DND-41 (cell line): ENCODE results near the gene CRYGS.
A peak's percentile ranks its signal among the peaks of the same experiment; 100 is the strongest.

Source experiments
- ATAC-seq: fragments of 200-7000 bp; cut with Tn5 transposase; 3 replicates; pipeline ENCODE4 v1.9.1; 2021; ENCODE audit warnings: low read depth; ENCODE audit not compliant: insufficient read depth
- DNase-seq: peaks from one replicate; pipeline ENCODE4 v3.0.0-alpha.2; 2020
- H2AFZ ChIP-seq: 2 replicates; pipeline ENCODE4 v1.6.0; 2012; ENCODE audit warnings: low read depth, low read length
- H3K27ac ChIP-seq: 2 replicates; pipeline ENCODE4 v1.5.1; 2012; ENCODE audit warnings: low read length, inconsistent platforms
- H3K27me3 ChIP-seq: fragments of 200-600 bp; sonication (generic); 2 replicates; pipeline ENCODE4 v1.6.0; 2012; ENCODE audit warnings: low read length, mild to moderate bottlenecking, inconsistent platforms; ENCODE audit not compliant: insufficient read depth, poor library complexity
- H3K36me3 ChIP-seq: 2 replicates; pipeline ENCODE4 v1.5.1; 2012; ENCODE audit warnings: low read length, inconsistent platforms; ENCODE audit not compliant: insufficient read depth
- H3K4me1 ChIP-seq: 2 replicates; pipeline ENCODE4 v1.5.1; 2012; ENCODE audit warnings: mild to moderate bottlenecking, low read length; ENCODE audit not compliant: insufficient read depth
- H3K4me2 ChIP-seq: 2 replicates; pipeline ENCODE4 v1.6.0; 2012; ENCODE audit warnings: mild to moderate bottlenecking, moderate library complexity, low read length, inconsistent platforms; ENCODE audit not compliant: insufficient read depth
- H3K4me3 ChIP-seq, 2 experiments: fragments of 200-600 bp in 1 of 2; shearing (Covaris generic) in 1 of 2; 2 replicates each; pipeline ENCODE4 v1.5.1; 2012 to 2016; ENCODE audit warnings: inconsistent platforms in 2 of 2, low read length in 2 of 2, mild to moderate bottlenecking in 2 of 2, low read depth in 1 of 2, moderate library complexity in 1 of 2
- H3K79me2 ChIP-seq: 2 replicates; pipeline ENCODE4 v1.6.0; 2012; ENCODE audit warnings: low read length, inconsistent platforms; ENCODE audit not compliant: insufficient read depth
- H3K9ac ChIP-seq: 2 replicates; pipeline ENCODE4 v1.6.0; 2012; ENCODE audit warnings: low read depth, mild to moderate bottlenecking, inconsistent platforms, low read length, moderate library complexity
- H3K9me3 ChIP-seq: 2 replicates; pipeline ENCODE4 v1.5.1; 2012; ENCODE audit warnings: low read length, moderate library complexity, mild to moderate bottlenecking, inconsistent platforms; ENCODE audit not compliant: insufficient read depth, severe bottlenecking
- H4K20me1 ChIP-seq: 2 replicates; pipeline ENCODE4 v1.6.0; 2012; ENCODE audit warnings: low read length; ENCODE audit not compliant: insufficient read depth
- EZH2 ChIP-seq: IDR thresholded peaks from 3 replicates; pipeline ENCODE4 v1.6.1; 2012; ENCODE audit warnings: borderline replicate concordance, low read depth, mild to moderate bottlenecking, moderate library complexity, low read length, inconsistent platforms; ENCODE audit not compliant: severe bottlenecking
- TF ChIP-seq, protein P1 (sequence below): IDR thresholded peaks from 2 replicates; pipeline ENCODE4 v1.5.1; 2012; ENCODE audit warnings: borderline replicate concordance, low read length, moderate library complexity, mild to moderate bottlenecking; ENCODE audit not compliant: poor library complexity, severe bottlenecking; ENCODE audit errors: extremely low read depth

The CRYGS gene

DNA sequence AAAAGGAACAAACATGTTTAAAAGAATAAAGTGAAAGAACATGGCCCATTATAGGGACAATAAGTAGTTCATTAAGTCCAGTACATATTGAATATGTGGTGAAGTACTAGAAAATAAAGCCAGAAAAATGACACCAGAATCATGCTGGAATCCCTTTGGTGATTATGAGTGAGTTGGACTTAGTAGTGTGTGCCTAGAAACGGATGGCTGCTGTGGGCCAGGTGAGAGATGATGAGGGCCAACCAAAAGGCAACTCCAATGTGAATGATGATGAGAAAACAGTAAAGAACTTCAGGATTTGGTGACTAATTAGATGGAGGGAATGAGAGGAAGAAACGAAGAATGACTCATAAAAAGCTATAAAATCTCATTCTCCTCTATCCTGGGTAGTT is 3.3 kb downstream of the CRYGS start:
- no peaks in the 10 kb centered on the region for H3K79me2 ChIP-seq
- H3K9ac ChIP-seq = no peak overlapping the region
- TF ChIP-seq, protein P1, sequence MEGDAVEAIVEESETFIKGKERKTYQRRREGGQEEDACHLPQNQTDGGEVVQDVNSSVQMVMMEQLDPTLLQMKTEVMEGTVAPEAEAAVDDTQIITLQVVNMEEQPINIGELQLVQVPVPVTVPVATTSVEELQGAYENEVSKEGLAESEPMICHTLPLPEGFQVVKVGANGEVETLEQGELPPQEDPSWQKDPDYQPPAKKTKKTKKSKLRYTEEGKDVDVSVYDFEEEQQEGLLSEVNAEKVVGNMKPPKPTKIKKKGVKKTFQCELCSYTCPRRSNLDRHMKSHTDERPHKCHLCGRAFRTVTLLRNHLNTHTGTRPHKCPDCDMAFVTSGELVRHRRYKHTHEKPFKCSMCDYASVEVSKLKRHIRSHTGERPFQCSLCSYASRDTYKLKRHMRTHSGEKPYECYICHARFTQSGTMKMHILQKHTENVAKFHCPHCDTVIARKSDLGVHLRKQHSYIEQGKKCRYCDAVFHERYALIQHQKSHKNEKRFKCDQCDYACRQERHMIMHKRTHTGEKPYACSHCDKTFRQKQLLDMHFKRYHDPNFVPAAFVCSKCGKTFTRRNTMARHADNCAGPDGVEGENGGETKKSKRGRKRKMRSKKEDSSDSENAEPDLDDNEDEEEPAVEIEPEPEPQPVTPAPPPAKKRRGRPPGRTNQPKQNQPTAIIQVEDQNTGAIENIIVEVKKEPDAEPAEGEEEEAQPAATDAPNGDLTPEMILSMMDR = no peak
- TF ChIP-seq EZH2 = no peak
- H3K36me3 ChIP-seq = peaks cover 19% of the 10 kb centered on the region
- DNase-seq (no peak), ATAC-seq (no peak)
- H4K20me1 ChIP-seq = no peaks in the 10 kb centered on the region
- no peak overlapping the region for H2AFZ ChIP-seq
- H3K4me1 ChIP-seq = no peaks in the 10 kb centered on the region
- H3K4me3 ChIP-seq = no peak overlapping the region
- H3K9me3 ChIP-seq = no peaks in the 10 kb centered on the region
- 0 out of 2 replicates have a peak overlapping the region, but pooled peaks have one; percentile 44 for H3K4me2 ChIP-seq
- H3K27ac ChIP-seq = no peak overlapping the region
- no peaks in the 10 kb centered on the region for H3K27me3 ChIP-seq

DNA sequence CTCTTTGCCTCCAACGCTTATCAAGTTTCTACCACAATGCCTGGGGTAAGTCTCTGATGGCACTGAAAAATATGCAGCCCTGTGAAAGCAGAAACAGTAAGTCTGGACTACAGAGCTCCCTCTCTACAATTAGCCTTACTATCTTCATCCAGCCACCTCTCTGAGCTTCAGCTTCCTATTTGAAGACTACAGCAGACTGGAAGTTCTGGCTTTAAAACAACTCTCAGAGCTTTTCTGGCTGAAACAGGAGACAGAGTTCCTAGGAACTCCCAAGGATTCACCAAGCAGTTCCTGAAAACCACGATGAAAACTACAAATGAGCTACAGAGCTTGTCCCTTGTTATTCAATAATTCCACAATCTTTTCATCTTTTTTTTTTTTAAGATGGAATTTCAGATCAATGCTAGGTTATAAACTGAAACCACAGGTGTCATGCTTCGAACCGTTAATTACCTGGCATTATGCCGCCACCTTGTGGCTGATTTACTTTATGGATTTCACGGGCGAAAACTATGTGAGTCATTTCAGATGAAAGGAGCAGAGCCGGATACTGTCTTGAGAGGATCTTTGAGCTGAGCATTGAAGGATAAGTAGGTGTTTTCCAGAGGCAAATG is 3.9 kb downstream of the CRYGS start:
- Histone ChIP-seq H3K4me3 (no peak overlapping the region), H3K4me1 (no peaks in the 10 kb centered on the region), H3K4me2 (peak overlapping the region; percentile 44), H3K9ac (no peak overlapping the region), H3K79me2 (no peaks in the 10 kb centered on the region), H3K36me3 (peaks cover 19% of the 10 kb centered on the region), H3K27me3 (no peaks in the 10 kb centered on the region), H3K27ac (no peak overlapping the region), H2AFZ (no peak overlapping the region), H4K20me1 (no peaks in the 10 kb centered on the region), H3K9me3 (no peaks in the 10 kb centered on the region)
- no peak for TF ChIP-seq EZH2
- TF ChIP-seq, protein P1 = peak; percentile 86
- peak; percentile 97 for ATAC-seq
- DNase-seq = peak; percentile 75

DNA sequence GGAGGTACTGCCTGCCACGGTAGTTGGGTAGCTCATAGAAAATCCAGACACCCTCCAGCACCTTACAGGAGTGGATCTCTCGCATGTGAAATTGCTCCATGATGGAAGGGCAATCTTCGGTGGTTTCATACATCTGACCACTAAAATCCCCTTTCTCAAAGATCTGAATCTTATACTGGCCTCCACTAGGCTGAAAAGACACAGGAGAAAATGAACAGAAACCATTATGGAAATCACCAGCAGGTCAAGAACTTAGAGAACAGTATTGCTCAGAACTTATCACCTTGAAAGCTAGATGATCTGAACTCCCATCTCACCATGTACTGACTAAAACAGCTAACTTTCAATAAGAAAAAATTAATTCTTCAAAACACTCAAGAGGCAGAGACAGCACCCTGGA is 5.4 kb downstream of the CRYGS start:
- Histone ChIP-seq H3K4me2 (no peak overlapping the region), H3K4me3 (no peak overlapping the region), H3K27ac (no peak overlapping the region), H3K79me2 (no peaks in the 10 kb centered on the region), H3K36me3 (peaks cover 7% of the 10 kb centered on the region), H4K20me1 (no peaks in the 10 kb centered on the region), H2AFZ (no peak overlapping the region), H3K9me3 (no peaks in the 10 kb centered on the region), H3K9ac (no peak overlapping the region), H3K4me1 (no peaks in the 10 kb centered on the region), H3K27me3 (no peaks in the 10 kb centered on the region)
- no peak for DNase-seq
- no peak for ATAC-seq
- no peak for TF ChIP-seq EZH2
- TF ChIP-seq, protein P1 = no peak
